Endothelial cell of umbilical vein (primary cell): ENCODE results near the gene CLIP2.
"Not testable (repeated sequence)": the region's sequence is repeated elsewhere in the genome, so short reads cannot be mapped to it uniquely, and the experiment has no call there.

ENCODE experiments used
- CTCF ChIP-seq, 2 donors: IDR thresholded peaks; 1 replicate in 1 of 2; 2 replicates in 1 of 2; pipeline ENCODE4 v1.5.1; 2011; ENCODE audit warnings: low read length in 2 of 2, mild to moderate bottlenecking in 2 of 2, moderate library complexity in 2 of 2, control low read depth in 1 of 2, inconsistent platforms in 1 of 2, low read depth in 1 of 2; ENCODE audit not compliant: insufficient read depth in 1 of 2; ENCODE audit errors: extremely low read depth in 1 of 2
- EZH2 ChIP-seq: IDR thresholded peaks from 2 replicates; pipeline ENCODE4 v1.6.1; 2012; ENCODE audit warnings: borderline replicate concordance, low read depth, mild to moderate bottlenecking, moderate library complexity, low read length, inconsistent platforms; ENCODE audit not compliant: severe bottlenecking
- POLR2A ChIP-seq: IDR thresholded peaks from 2 replicates; pipeline ENCODE4 v1.6.1; 2012; ENCODE audit warnings: low read depth, mild to moderate bottlenecking, control low read depth, low read length
- POLR2AphosphoS5 ChIP-seq: IDR thresholded peaks from 2 replicates; pipeline ENCODE4 v1.6.1; 2012; ENCODE audit warnings: low read depth, mild to moderate bottlenecking, control low read depth, low read length, moderate library complexity; ENCODE audit not compliant: insufficient read depth

GRCh38 chr7:74419232-74419631 is 130.0 kb downstream of the CLIP2 start:
- TF ChIP-seq CTCF (IDR thresholded peaks at IDR 0.05; ENCODE audit: extremely low read depth in 1 of 2, insufficient read depth in 1 of 2, low read depth in 1 of 2, low read length in 2 of 2); POLR2A; POLR2AphosphoS5; EZH2: not testable (repeated sequence)
